Measurements from ENCODE around the gene PYGO1.
"Not testable (repeated sequence)": the region's sequence is repeated elsewhere in the genome, so short reads cannot be mapped to it uniquely, and the experiment has no call there.

Gene PYGO1

DNA sequence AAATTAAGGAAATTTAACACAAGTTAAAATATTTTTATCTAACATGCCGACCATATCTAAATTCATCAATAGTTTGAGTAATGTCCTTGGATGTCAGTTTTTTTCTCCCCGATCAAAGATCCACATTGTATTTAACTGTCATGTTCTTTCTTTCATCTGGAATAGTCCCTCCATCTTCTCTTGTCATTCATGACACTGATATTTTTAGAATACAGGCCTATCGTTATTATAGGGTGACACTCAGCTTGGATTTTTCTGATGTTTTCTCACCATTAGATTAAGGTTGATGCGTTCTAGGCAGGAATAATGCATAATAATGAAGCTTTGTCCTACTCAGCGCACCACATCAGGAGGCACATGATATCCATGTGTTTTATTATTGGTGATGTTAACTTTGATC lies 13.2 kb upstream of the PYGO1 start:
- Histone ChIP-seq H3K9me2 (replicated peaks; ENCODE audit: insufficient read depth, low read length) (no peaks in the 10 kb centered on the region), H2AFZ (ENCODE audit: low read depth, low read length, severe bottlenecking) (no peak overlapping the region), H3F3A (ENCODE audit: insufficient read depth) (no peaks in the 10 kb centered on the region), H3K9me3 (ENCODE audit: insufficient read depth, low read length) (no peaks in the 10 kb centered on the region), H3K79me2 (ENCODE audit: insufficient read depth, low read length) (no peaks in the 10 kb centered on the region), H4K20me1 (ENCODE audit: low read depth, low read length) (no peaks in the 10 kb centered on the region), H3K4me3 (ENCODE audit: insufficient read depth, low read length, poor library complexity, severe bottlenecking) (no peak overlapping the region), H3K9ac (ENCODE audit: low read length) (no peak overlapping the region), H3K36me3 (ENCODE audit: low read length) (no peaks in the 10 kb centered on the region), H3K4me2 (ENCODE audit: low read depth, low read length, poor library complexity, severe bottlenecking) (no peak overlapping the region), H3K27ac (ENCODE audit: low read depth, low read length) (no peak overlapping the region), H3K27me3 (ENCODE audit: low read length) (no peaks in the 10 kb centered on the region)
- no peak for TF ChIP-seq EZH2phosphoT487 (conservative IDR thresholded peaks at IDR 0.05; ENCODE audit: low read length)
- TF ChIP-seq, protein P1, sequence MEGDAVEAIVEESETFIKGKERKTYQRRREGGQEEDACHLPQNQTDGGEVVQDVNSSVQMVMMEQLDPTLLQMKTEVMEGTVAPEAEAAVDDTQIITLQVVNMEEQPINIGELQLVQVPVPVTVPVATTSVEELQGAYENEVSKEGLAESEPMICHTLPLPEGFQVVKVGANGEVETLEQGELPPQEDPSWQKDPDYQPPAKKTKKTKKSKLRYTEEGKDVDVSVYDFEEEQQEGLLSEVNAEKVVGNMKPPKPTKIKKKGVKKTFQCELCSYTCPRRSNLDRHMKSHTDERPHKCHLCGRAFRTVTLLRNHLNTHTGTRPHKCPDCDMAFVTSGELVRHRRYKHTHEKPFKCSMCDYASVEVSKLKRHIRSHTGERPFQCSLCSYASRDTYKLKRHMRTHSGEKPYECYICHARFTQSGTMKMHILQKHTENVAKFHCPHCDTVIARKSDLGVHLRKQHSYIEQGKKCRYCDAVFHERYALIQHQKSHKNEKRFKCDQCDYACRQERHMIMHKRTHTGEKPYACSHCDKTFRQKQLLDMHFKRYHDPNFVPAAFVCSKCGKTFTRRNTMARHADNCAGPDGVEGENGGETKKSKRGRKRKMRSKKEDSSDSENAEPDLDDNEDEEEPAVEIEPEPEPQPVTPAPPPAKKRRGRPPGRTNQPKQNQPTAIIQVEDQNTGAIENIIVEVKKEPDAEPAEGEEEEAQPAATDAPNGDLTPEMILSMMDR (IDR thresholded peaks at IDR 0.05; ENCODE audit: insufficient read depth, low read length, poor library complexity, severe bottlenecking) = no peak

DNA sequence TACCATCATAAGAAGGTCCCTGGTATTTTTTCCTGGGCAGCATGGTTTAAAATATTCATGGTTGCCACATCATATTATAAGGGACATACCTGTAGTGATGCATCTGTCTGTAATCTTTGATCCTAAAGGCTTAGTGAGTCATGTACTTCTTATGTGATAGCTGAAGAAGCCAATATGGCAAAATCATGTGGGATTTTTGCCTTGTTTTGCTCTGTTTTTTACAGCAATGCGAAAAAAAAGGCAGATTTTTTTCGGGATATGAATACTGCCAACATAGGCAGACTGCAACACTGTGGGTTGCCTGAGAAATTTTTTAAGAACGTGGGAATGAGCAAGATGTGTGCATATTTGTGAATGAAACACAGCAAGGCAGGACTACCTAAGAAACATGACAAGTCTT lies 11.3 kb upstream of the PYGO1 start:
- TF ChIP-seq, protein P1 (IDR thresholded peaks at IDR 0.05; ENCODE audit: insufficient read depth, low read length, poor library complexity, severe bottlenecking) = no peak
- no peak for TF ChIP-seq EZH2phosphoT487 (conservative IDR thresholded peaks at IDR 0.05; ENCODE audit: low read length)
- Histone ChIP-seq H3K36me3 (ENCODE audit: low read length) (no peaks in the 10 kb centered on the region), H3K27ac (ENCODE audit: low read depth, low read length) (no peak overlapping the region), H3K9me3 (ENCODE audit: insufficient read depth, low read length) (no peaks in the 10 kb centered on the region), H3K9ac (ENCODE audit: low read length) (no peak overlapping the region), H3K9me2 (replicated peaks; ENCODE audit: insufficient read depth, low read length) (no peaks in the 10 kb centered on the region), H3K79me2 (ENCODE audit: insufficient read depth, low read length) (no peaks in the 10 kb centered on the region), H3K27me3 (ENCODE audit: low read length) (no peaks in the 10 kb centered on the region), H3F3A (ENCODE audit: insufficient read depth) (no peaks in the 10 kb centered on the region), H2AFZ (ENCODE audit: low read depth, low read length, severe bottlenecking) (no peak overlapping the region), H3K4me2 (ENCODE audit: low read depth, low read length, poor library complexity, severe bottlenecking) (no peak overlapping the region), H3K4me3 (ENCODE audit: insufficient read depth, low read length, poor library complexity, severe bottlenecking) (no peak overlapping the region), H4K20me1 (ENCODE audit: low read depth, low read length) (no peaks in the 10 kb centered on the region)

DNA sequence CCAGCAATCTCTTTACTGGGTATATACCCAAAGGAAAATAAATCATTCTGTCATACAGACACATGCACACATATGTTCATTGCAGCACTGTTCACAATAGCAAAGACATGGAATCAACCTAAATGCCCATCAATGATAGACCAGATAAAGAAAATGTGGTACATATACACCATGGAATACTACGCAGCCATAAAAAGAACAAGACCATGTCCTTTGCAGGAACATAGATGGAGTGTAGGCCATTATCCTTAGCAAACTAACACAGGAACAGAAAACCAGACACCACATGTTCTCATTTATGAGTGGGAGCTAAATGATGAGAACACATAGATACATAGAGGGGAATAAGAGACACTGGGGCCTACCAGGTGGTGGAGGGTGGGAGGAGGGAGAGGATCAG lies 4.9 kb upstream of the PYGO1 start:
- not testable (repeated sequence) for H2AFZ ChIP-seq (ENCODE audit: low read depth, low read length, severe bottlenecking); H3K9me3 ChIP-seq (ENCODE audit: insufficient read depth, low read length); H3K9me2 ChIP-seq (replicated peaks; ENCODE audit: insufficient read depth, low read length); H3K4me2 ChIP-seq (ENCODE audit: low read depth, low read length, poor library complexity, severe bottlenecking); H3K27ac ChIP-seq (ENCODE audit: low read depth, low read length); H3K9ac ChIP-seq (ENCODE audit: low read length); H3K27me3 ChIP-seq (ENCODE audit: low read length); H3K36me3 ChIP-seq (ENCODE audit: low read length); H4K20me1 ChIP-seq (ENCODE audit: low read depth, low read length); H3F3A ChIP-seq (ENCODE audit: insufficient read depth); H3K79me2 ChIP-seq (ENCODE audit: insufficient read depth, low read length); H3K4me3 ChIP-seq (ENCODE audit: insufficient read depth, low read length, poor library complexity, severe bottlenecking)

DNA sequence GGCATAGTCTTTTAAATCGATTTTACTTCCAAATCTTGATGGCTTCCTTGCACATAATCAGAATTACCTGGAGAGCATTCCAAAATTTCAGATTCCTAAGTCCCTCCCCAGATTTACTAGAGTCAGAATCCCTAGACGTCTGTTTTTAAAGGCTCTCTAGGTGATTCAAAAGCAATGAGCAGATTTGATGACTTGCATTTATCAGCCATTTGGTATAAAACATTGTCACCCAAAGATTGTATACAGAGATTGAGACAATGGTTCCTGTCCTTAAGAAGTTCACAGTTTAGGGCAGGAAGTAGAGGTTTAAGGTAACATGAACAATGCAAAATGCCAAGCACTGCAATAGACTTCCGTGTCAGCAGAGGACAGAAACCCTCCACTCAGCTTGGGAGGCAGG lies 2.6 kb upstream of the PYGO1 start:
- H3K36me3 ChIP-seq (ENCODE audit: low read length) = no peaks in the 10 kb centered on the region
- H3K79me2 ChIP-seq (ENCODE audit: insufficient read depth, low read length) = no peaks in the 10 kb centered on the region
- H3F3A ChIP-seq (ENCODE audit: insufficient read depth) = no peaks in the 10 kb centered on the region
- H2AFZ ChIP-seq (ENCODE audit: low read depth, low read length, severe bottlenecking) = no peak overlapping the region
- H3K4me2 ChIP-seq (ENCODE audit: low read depth, low read length, poor library complexity, severe bottlenecking) = no peak overlapping the region
- H3K9me3 ChIP-seq (ENCODE audit: insufficient read depth, low read length) = no peaks in the 10 kb centered on the region
- H3K27ac ChIP-seq (ENCODE audit: low read depth, low read length) = no peak overlapping the region
- no peaks in the 10 kb centered on the region for H3K27me3 ChIP-seq (ENCODE audit: low read length)
- no peaks in the 10 kb centered on the region for H4K20me1 ChIP-seq (ENCODE audit: low read depth, low read length)
- H3K9ac ChIP-seq (ENCODE audit: low read length) = no peak overlapping the region
- no peak overlapping the region for H3K4me3 ChIP-seq (ENCODE audit: insufficient read depth, low read length, poor library complexity, severe bottlenecking)
- H3K9me2 ChIP-seq (replicated peaks; ENCODE audit: insufficient read depth, low read length) = no peaks in the 10 kb centered on the region
- TF ChIP-seq EZH2phosphoT487 (conservative IDR thresholded peaks at IDR 0.05; ENCODE audit: low read length) = no peak
- TF ChIP-seq, protein P1 (IDR thresholded peaks at IDR 0.05; ENCODE audit: insufficient read depth, low read length, poor library complexity, severe bottlenecking) = no peak
